H1 (cell line): ENCODE results near the gene LRRC56. TPM values are rescaled to one million over a fixed set of nuclear protein-coding genes. Genes with fewer than 3 reads are reported as not detected.

Experiments used
- CTCF ChIA-PET: fragments of 300-600 bp; sonication (Branson Sonifier 250); formaldehyde crosslinking; loops from one replicate; lab custom pipeline; 2021; ENCODE audit not compliant: partially characterized antibody; lab: Charles Lee
- POLR2A ChIA-PET: fragments of 300-600 bp; sonication (Branson Sonifier 250); formaldehyde crosslinking; loops from one replicate; lab custom pipeline; 2021; ENCODE audit warnings: inconsistent platforms; ENCODE audit not compliant: partially characterized antibody; lab: Charles Lee
- DNase-seq, 2 experiments: peaks; one replicate each; pipeline versions ENCODE4 v3.0.0 to v3.0.0-alpha.2; 2010 to 2022; ENCODE audit warnings: low spot score in 2 of 2, low read depth in 1 of 2, mixed read lengths in 1 of 2
- FAIRE-seq: peaks from 2 replicates; lab custom pipeline; 2011; peaks lifted over from hg19 to GRCh38; lab: Jason Lieb, UNC
- H2AFZ ChIP-seq: 2 replicates; pipeline ENCODE4 v1.8.1; 2012; ENCODE audit warnings: low read length, inconsistent platforms
- H2AK5ac ChIP-seq: 2 replicates; pipeline ENCODE4 v1.6.1; 2013; ENCODE audit warnings: low read depth, low read length
- H2BK120ac ChIP-seq: replicated peaks from 2 replicates; pipeline ENCODE3; 2013; ENCODE audit warnings: low read depth, low read length, inconsistent platforms
- H2BK12ac ChIP-seq: 2 replicates; pipeline ENCODE4 v1.6.1; 2013; ENCODE audit warnings: low read depth, low read length
- H2BK15ac ChIP-seq: 2 replicates; pipeline ENCODE4 v1.6.1; 2013; ENCODE audit warnings: low read length
- H2BK20ac ChIP-seq: 2 replicates; pipeline ENCODE4 v1.6.1; 2013; ENCODE audit warnings: low read length
- H2BK5ac ChIP-seq: 2 replicates; pipeline ENCODE4 v1.6.1; 2013; ENCODE audit warnings: low read depth, low read length
- H3K14ac ChIP-seq: 2 replicates; pipeline ENCODE4 v1.6.1; 2013; ENCODE audit warnings: inconsistent platforms; ENCODE audit not compliant: insufficient read length
- H3K18ac ChIP-seq: 2 replicates; pipeline ENCODE4 v1.6.1; 2013; ENCODE audit warnings: low read length; ENCODE audit errors: extremely low read depth
- H3K23ac ChIP-seq: 2 replicates; pipeline ENCODE4 v1.6.1; 2013; ENCODE audit warnings: inconsistent platforms; ENCODE audit not compliant: insufficient read length
- H3K23me2 ChIP-seq: 2 replicates; pipeline ENCODE4 v1.6.1; 2013; ENCODE audit warnings: low read depth, low read length
- H3K27ac ChIP-seq: 2 replicates; pipeline ENCODE4 v1.6.1; 2011; ENCODE audit warnings: low read depth, low read length, inconsistent platforms
- H3K27me3 ChIP-seq, 4 experiments: replicated peaks in 1 of 4; 1 replicate in 1 of 4; 2 replicates in 3 of 4; pipeline versions ENCODE4 v1.6.1 to v1.8.1; 2011 to 2013; ENCODE audit warnings: low read length in 3 of 4, mild to moderate bottlenecking in 3 of 4, inconsistent platforms in 2 of 4, mixed read lengths in 2 of 4, moderate library complexity in 1 of 4; ENCODE audit not compliant: control insufficient read depth in 3 of 4, insufficient read depth in 3 of 4; ENCODE audit errors: extremely low read depth in 1 of 4
- H3K36me3 ChIP-seq, 4 experiments: 2 replicates each; pipeline versions ENCODE4 v1.6.1 to v1.8.1; 2011 to 2013; ENCODE audit warnings: mild to moderate bottlenecking in 4 of 4, low read length in 3 of 4, moderate library complexity in 2 of 4, control low read depth in 1 of 4, inconsistent platforms in 1 of 4; ENCODE audit not compliant: insufficient read depth in 4 of 4, control insufficient read depth in 2 of 4
- H3K4ac ChIP-seq: replicated peaks from 2 replicates; pipeline ENCODE3; 2013; ENCODE audit warnings: low read length, low read depth, mixed read lengths, inconsistent platforms; ENCODE audit not compliant: insufficient read length
- H3K4me1 ChIP-seq, 4 experiments: replicated peaks in 1 of 4; 1 replicate in 1 of 4; 2 replicates in 3 of 4; pipeline versions ENCODE4 v1.6.1 to v1.8.1; 2011 to 2013; ENCODE audit warnings: low read length in 3 of 4, inconsistent platforms in 2 of 4, mixed read lengths in 1 of 4; ENCODE audit not compliant: insufficient read depth in 4 of 4, control insufficient read depth in 3 of 4
- H3K4me2 ChIP-seq, 2 experiments: 2 replicates each; pipeline versions ENCODE4 v1.6.1 to v1.8.1; 2011 to 2013; ENCODE audit warnings: low read depth in 2 of 2, low read length in 2 of 2, control low read depth in 1 of 2, inconsistent platforms in 1 of 2, mild to moderate bottlenecking in 1 of 2; ENCODE audit not compliant: insufficient read depth in 1 of 2
- H3K4me3 ChIP-seq, 4 experiments: fragments of 200-600, 300-600 bp in 1 of 4; sonication (generic), shearing (Covaris generic), sonication (Bioruptor Twin) in 1 of 4; 2 replicates each; pipeline versions ENCODE4 v1.5.1 to v1.8.1; 2011 to 2016; ENCODE audit warnings: low read length in 4 of 4, low read depth in 3 of 4, control low read depth in 2 of 4, inconsistent platforms in 2 of 4, mild to moderate bottlenecking in 2 of 4, mixed read lengths in 1 of 4, moderate library complexity in 1 of 4; ENCODE audit not compliant: insufficient read depth in 2 of 4; ENCODE audit errors: extremely low read depth in 1 of 4
- H3K56ac ChIP-seq: replicated peaks from 2 replicates; pipeline ENCODE3; 2013; ENCODE audit warnings: low read depth, mild to moderate bottlenecking, mixed read lengths, low read length, inconsistent platforms; ENCODE audit not compliant: insufficient read length
- H3K79me1 ChIP-seq: 2 replicates; pipeline ENCODE4 v1.6.1; 2013; ENCODE audit warnings: low read depth, low read length, control low read depth
- H3K79me2 ChIP-seq, 2 experiments: 2 replicates each; pipeline versions ENCODE4 v1.6.1 to v1.8.1; 2012 to 2013; ENCODE audit warnings: low read length in 2 of 2, mild to moderate bottlenecking in 2 of 2, inconsistent platforms in 1 of 2; ENCODE audit not compliant: insufficient read depth in 2 of 2, control insufficient read depth in 1 of 2
- H3K9ac ChIP-seq, 4 experiments: replicated peaks in 1 of 4; 1 replicate in 1 of 4; 2 replicates in 3 of 4; pipeline versions ENCODE4 v1.6.1 to v1.8.1; 2011 to 2013; ENCODE audit warnings: low read depth in 3 of 4, low read length in 3 of 4, control low read depth in 2 of 4, mild to moderate bottlenecking in 2 of 4, moderate library complexity in 2 of 4, inconsistent platforms in 1 of 4; ENCODE audit errors: extremely low read depth in 1 of 4
- H3K9me3 ChIP-seq, 2 experiments: 2 replicates each; pipeline versions ENCODE4 v1.6.1 to v1.8.1; 2012 to 2013; ENCODE audit warnings: mild to moderate bottlenecking in 2 of 2, moderate library complexity in 2 of 2, control low read depth in 1 of 2, inconsistent platforms in 1 of 2, low read depth in 1 of 2, low read length in 1 of 2, mixed read lengths in 1 of 2; ENCODE audit not compliant: insufficient read depth in 2 of 2
- H4K20me1 ChIP-seq, 2 experiments: replicated peaks in 1 of 2; 2 replicates each; pipeline versions ENCODE3 to v1.8.1; 2011 to 2013; ENCODE audit warnings: inconsistent platforms in 2 of 2, low read length in 2 of 2, mild to moderate bottlenecking in 1 of 2; ENCODE audit not compliant: insufficient read depth in 2 of 2, control insufficient read depth in 1 of 2
- H4K5ac ChIP-seq: 2 replicates; pipeline ENCODE4 v1.6.1; 2013; ENCODE audit warnings: low read length, low read depth, mixed read lengths, inconsistent platforms; ENCODE audit not compliant: insufficient read length
- H4K8ac ChIP-seq: 2 replicates; pipeline ENCODE4 v1.8.0; 2013; ENCODE audit warnings: mild to moderate bottlenecking, moderate library complexity, low read length, inconsistent platforms; ENCODE audit not compliant: insufficient read depth; ENCODE audit errors: extremely low read depth
- H4K91ac ChIP-seq: replicated peaks from 2 replicates; pipeline ENCODE3; 2013; ENCODE audit warnings: low read length, mixed read lengths, inconsistent platforms; ENCODE audit not compliant: insufficient read length
- EZH2 ChIP-seq: fragments of 200-600 bp; sonication (generic); IDR thresholded peaks from 2 replicates; pipeline ENCODE4 v1.7.1; 2012; ENCODE audit warnings: low read depth, mild to moderate bottlenecking, moderate library complexity, low read length, inconsistent platforms; ENCODE audit not compliant: severe bottlenecking
- FOSL1 ChIP-seq: IDR thresholded peaks from 2 replicates; pipeline ENCODE4 v1.6.1; 2011; ENCODE audit warnings: mild to moderate bottlenecking, low read depth, low read length, moderate library complexity; ENCODE audit not compliant: insufficient read depth
- JUN ChIP-seq: IDR thresholded peaks from 2 replicates; pipeline ENCODE4 v1.6.1; 2011; ENCODE audit warnings: low read depth, mild to moderate bottlenecking, improper control_type of control experiment, low read length
- KDM1A ChIP-seq: fragments of 200-600, 300-600 bp; sonication (generic); IDR thresholded peaks from 2 replicates; pipeline ENCODE4 v1.7.1; 2016; ENCODE audit warnings: mild to moderate bottlenecking, low read length, borderline replicate concordance
- KDM4A ChIP-seq: IDR thresholded peaks from one replicate; pipeline ENCODE4 v1.7.1; 2012; ENCODE audit warnings: low read depth, mild to moderate bottlenecking, moderate library complexity, low read length, inconsistent platforms; ENCODE audit not compliant: severe bottlenecking
- KDM5A ChIP-seq: fragments of 200-600 bp; IDR thresholded peaks from 2 replicates; pipeline ENCODE4 v1.7.1; 2012; ENCODE audit warnings: mild to moderate bottlenecking, low read length, inconsistent platforms, mixed read lengths
- NANOG ChIP-seq: IDR thresholded peaks from 2 replicates; pipeline ENCODE4 v1.6.1; 2011; ENCODE audit warnings: low read length, low read depth, mild to moderate bottlenecking, inconsistent platforms; ENCODE audit not compliant: insufficient read depth, poor library complexity, severe bottlenecking
- SIX5 ChIP-seq: IDR thresholded peaks from 2 replicates; pipeline ENCODE4 v1.6.1; 2011; ENCODE audit warnings: mild to moderate bottlenecking, low read depth, low read length
- SP2 ChIP-seq: IDR thresholded peaks from 2 replicates; pipeline ENCODE4 v1.6.1; 2012; ENCODE audit warnings: mild to moderate bottlenecking, low read length, inconsistent platforms
- USF2 ChIP-seq: IDR thresholded peaks from 2 replicates; pipeline ENCODE4 v1.6.1; 2011; ENCODE audit warnings: low read length, improper control_type of control experiment
- ZNF274 ChIP-seq: IDR thresholded peaks from 2 replicates; pipeline ENCODE4 v1.7.0; 2012; ENCODE audit warnings: low read length, borderline replicate concordance; ENCODE audit errors: extremely low read depth
- WGBS, 2 experiments: shearing (Covaris generic) in 1 of 2; methylation state at CpG; one replicate each; pipeline versions ENCODE4 v1.1.6 to v1.1.7; 2013 to 2015; ENCODE audit warnings: low lambda C conversion rate in 2 of 2, mixed read lengths in 2 of 2, inconsistent platforms in 1 of 2, low coverage in 1 of 2, missing lambda C conversion rate in 1 of 2; ENCODE audit not compliant: insufficient replicate concordance in 2 of 2, insufficient coverage in 1 of 2, insufficient read length in 1 of 2; ENCODE audit errors: extremely low coverage in 1 of 2, missing lambda C conversion rate in 1 of 2; 5-methylcytosine and 5-hydroxymethylcytosine counted together
- polyA plus RNA-seq, 7 experiments: library from polyadenylated mRNA; depleted of rRNA in 3 of 7; stranded (reverse) in 5 of 7; unstranded in 2 of 7; fragments of >200 nt in 5 of 7; fragments of 200-250 nt in 2 of 7; gene quantifications; 1 replicate in 5 of 7; 2 replicates in 1 of 7; 4 replicates in 1 of 7; pipeline versions ENCODE4 v1.2.1 to v1.2.3, GENCODE V29; 2011 to 2013; ENCODE audit warnings: missing spikeins in 2 of 7, mixed read lengths in 2 of 7
- total RNA-seq: library from RNA; stranded (reverse); fragmentation: NEBNext Ultra II Directional; extraction: Animal tissue kit (Norgen Biotek cat#: 25700); gene quantifications from 2 replicates; pipeline ENCODE4 v1.2.1, GENCODE V29; 2021

The LRRC56 gene
- total and polyA plus RNA-seq, 2 of the 8 experiments (the other 6 are each of a cell fraction or from before 2014, with no cell fraction given): 0.94 to 1.9 TPM

DNA sequence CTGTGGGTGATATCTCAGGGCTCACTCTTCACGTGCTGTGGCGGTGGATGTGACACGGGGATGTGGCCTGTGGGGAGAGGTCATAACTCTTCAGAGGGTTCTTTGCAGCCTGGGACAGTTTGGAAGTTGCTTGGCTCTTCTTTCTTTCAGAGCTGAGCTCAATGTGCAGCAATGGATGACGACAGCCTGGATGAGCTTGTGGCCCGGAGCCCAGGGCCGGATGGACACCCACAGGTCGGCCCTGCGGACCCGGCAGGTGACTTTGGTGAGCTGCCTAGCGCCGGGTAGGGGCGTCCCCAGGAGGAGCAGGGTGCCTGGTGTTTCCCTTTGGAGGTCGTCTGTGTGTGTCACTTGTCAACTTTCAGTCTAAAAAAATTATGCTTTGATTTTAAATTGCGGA lies 44.0 kb downstream of the LRRC56 start:
- Histone ChIP-seq H4K20me1 (peaks cover 47 to 51% of the 10 kb centered on the region in 2 experiments), H4K8ac (peak overlapping the region; percentile 60; the same call in 1 of the 2 replicates), H2BK12ac (no peak overlapping the region), H3K36me3 (peaks cover 3 to 19% (median 14%) of the 10 kb centered on the region in 4 experiments; a peak in 6 of 8 replicates), H3K79me1 (peaks cover 29% of the 10 kb centered on the region), H3K79me2 (peaks cover 38 to 64% of the 10 kb centered on the region in 2 experiments), H3K4me2 (no peak overlapping the region), H3K9ac (no peak overlapping the region), H3K4me3 (no peak overlapping the region), H3K4me1 (peaks cover 4 to 11% (median 5%) of the 10 kb centered on the region in 4 experiments; a peak in 6 of 7 replicates), H2BK15ac (no peak overlapping the region), H3K14ac (no peak overlapping the region), H3K23ac (no peak overlapping the region), H3K18ac (no peak overlapping the region), H2BK120ac (no peak overlapping the region), H3K56ac (no peak overlapping the region), H3K27me3 (no peaks in the 10 kb centered on the region), H4K91ac (no peak overlapping the region), H2AK5ac (no peak overlapping the region), H2BK20ac (no peak overlapping the region), H4K5ac (no peak overlapping the region), H2AFZ (no peak overlapping the region), H3K23me2 (peaks cover 7% of the 10 kb centered on the region), H2BK5ac (no peak overlapping the region), H3K4ac (no peak overlapping the region), H3K27ac (no peak overlapping the region), H3K9me3 (no peaks in the 10 kb centered on the region)
- CTCF ChIA-PET: interaction anchor here (1.1 to 1.6 kb wide), 3 partner anchors 15 to 116 kb away, joined by 3 to 5 read pairs (median 5); no protein-coding TSS in a partner anchor
- POLR2A ChIA-PET: interaction anchor here (0.6 to 0.7 kb wide), 2 partner anchors 15 to 170 kb away, joined by 3 read pairs; no protein-coding TSS in a partner anchor
- WGBS, 2 experiments: 96% methylated on average over 14 of the region's 14 CpGs; no CpG with 5 or more reads in 1 of the 2 experiments
- TF ChIP-seq USF2: no peak
- no peak for TF ChIP-seq EZH2
- no peak for TF ChIP-seq SIX5
- TF ChIP-seq KDM5A: no peak
- TF ChIP-seq NANOG: no peak
- TF ChIP-seq SP2: no peak
- TF ChIP-seq FOSL1: no peak
- TF ChIP-seq KDM1A: no peak
- no peak for TF ChIP-seq ZNF274
- TF ChIP-seq KDM4A: no peak
- no peak for TF ChIP-seq JUN
- DNase-seq: no peak
- FAIRE-seq: no peak
